ELR (cell line): ENCODE data around the gene TADA1.
"Not testable (repeated sequence)": the region's sequence is repeated elsewhere in the genome, so short reads cannot be mapped to it uniquely, and the experiment has no call there.

Experiments used
- DNase-seq: peaks from one replicate; pipeline ENCODE4 v3.0.0-alpha.2; 2015; ENCODE audit warnings: low read depth

The TADA1 gene

GRCh38 chr1:166889776-166890175 lies 13.7 kb upstream of the TADA1 start:
- DNase-seq: no peak

GRCh38 chr1:166888373-166889111 lies 12.5 kb upstream of the TADA1 start:
- no peak for DNase-seq

DNA sequence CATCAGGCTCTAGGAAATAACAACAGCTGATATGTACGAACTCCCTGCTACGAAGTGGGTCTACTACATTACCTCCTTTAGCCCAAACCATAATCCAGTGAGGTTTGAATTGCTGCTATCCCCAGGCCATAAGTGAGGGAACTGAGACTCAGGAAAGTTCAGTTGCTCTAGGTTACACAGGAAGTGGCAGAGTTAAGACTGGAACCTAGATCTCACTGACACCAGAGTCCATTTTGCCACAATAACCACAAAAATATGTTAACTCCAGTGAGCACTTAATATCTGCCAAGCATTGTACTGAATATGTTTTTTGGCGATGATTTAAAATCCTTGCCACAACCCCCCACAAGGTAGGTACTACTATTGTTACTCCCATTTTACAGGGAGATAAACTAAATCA lies 8.9 kb upstream of the TADA1 start:
- DNase-seq: no peak

GRCh38 chr1:166884040-166884642 lies 8.1 kb upstream of the TADA1 start:
- DNase-seq: peak; percentile 23

DNA sequence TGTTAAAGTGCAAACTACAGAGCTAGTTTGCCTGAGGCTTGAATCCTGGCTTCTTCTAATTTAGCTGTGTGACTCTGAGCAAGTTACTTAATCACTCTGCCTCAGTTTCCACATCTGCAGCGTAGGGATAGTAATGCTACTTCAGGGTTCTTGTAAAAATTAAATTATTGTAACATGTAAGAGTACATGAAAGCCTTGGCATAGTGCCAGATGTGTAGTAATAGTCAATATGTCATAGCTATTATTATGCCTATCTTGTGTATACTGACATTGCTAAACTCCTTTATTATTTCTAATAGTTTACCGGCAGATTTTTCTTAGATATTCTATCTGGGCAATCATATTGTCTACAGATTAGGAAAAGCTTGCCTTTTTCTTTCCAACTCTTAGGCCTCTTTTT lies 6.8 kb upstream of the TADA1 start:
- DNase-seq: no peak

DNA sequence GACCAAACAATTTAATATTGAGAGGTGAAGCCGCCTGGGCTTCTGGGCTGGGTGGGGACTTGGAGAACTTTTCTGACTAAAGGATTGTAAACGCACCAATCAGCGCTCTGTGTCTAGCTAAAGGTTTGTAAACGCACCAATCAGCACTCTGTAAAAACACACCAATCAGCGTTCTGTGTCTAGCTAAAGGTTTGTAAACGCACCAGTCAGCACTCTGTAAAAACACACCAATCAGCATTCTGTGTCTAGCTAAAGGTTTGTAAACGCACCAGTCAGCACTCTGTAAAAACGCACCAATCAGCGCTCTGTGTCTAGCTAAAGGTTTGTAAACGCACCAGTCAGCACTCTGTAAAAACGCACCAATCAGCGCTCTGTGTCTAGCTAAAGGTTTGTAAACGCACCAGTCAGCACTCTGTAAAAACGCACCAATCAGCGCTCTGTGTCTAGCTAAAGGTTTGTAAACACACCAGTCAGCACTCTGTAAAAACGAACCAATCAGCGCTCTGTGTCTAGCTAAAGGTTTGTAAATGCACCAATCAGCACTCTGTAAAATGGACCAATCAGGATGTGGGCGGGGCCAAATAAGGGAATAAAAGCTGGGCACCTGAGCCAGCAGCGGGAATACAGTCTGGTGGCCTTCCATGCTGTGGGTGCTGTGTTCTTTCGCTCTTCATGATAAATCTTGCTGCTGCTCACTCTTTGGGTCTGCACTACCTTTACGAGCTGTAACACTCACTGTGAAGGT lies 2.3 kb upstream of the TADA1 start:
- not testable (repeated sequence) for DNase-seq

- no peak for DNase-seq
Measured at GRCh38 chr1:166876540-166876838, 425 bp upstream of the TADA1 start.

DNA sequence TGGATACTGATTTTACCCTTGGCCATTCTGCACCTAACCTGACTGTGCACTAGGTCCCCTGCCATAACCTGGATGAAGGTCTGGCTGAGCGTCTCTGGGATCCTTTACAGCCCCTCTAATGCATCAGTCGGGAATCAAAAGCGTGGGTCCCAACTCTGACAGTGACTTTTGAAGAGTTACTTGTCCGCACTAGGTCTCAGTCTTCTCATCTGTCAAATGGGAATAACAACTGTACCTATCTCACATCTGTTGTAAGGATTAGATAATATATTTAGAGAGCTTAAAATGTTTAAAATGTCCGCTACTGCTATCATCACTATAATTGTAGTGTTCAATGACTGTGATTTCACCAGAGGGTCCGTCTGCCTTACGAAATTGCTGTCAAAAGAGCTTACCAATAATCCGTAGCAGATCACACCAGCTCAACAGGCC lies 746 bp downstream of the TADA1 start:
- no peak for DNase-seq

DNA sequence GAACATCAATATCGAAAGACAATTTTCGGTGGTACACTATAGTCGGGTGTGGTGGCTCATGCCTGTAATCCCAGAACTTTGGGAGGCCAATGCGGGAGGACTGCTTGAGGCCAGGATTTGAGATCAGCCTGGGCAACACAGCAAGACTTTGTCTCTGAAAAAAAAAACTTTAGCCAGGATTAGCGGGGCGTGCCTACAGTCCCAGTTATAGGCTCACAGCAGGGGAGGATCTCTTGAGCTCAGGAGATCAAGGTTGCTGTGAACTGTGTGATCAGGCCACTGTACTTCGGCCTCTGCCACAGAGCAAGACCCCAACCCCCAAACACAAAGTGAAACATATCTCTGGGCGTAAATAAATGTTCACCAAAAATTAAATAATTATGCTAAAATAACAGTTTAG lies 1.6 kb downstream of the TADA1 start:
- no peak for DNase-seq

DNA sequence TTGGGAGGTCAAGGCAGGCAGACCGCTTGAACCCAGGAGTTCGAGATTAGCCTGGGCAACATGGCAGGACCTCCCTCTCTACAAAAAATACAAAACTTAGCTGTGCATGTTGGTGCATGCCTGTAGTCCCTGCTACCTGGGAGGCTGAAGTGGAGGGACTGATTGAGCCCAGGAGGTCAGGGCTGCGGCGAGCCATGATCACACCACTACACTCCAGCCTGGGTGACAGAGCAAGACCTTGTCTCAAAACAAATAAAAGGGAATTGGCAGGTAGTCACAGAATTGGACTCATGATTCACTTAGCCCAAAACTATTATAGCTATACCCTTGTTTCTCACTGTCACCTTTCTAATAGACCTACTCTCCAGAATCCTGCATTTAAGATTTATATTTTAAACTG lies 5.5 kb downstream of the TADA1 start:
- DNase-seq: no peak

- DNase-seq: no peak
Measured at GRCh38 chr1:166869318-166870099, 6.6 kb downstream of the TADA1 start.

GRCh38 chr1:166868639-166869038 lies 7.4 kb downstream of the TADA1 start:
- DNase-seq: no peak

- DNase-seq: no peak
Measured at GRCh38 chr1:166865926-166866325, 10.1 kb downstream of the TADA1 start.

DNA sequence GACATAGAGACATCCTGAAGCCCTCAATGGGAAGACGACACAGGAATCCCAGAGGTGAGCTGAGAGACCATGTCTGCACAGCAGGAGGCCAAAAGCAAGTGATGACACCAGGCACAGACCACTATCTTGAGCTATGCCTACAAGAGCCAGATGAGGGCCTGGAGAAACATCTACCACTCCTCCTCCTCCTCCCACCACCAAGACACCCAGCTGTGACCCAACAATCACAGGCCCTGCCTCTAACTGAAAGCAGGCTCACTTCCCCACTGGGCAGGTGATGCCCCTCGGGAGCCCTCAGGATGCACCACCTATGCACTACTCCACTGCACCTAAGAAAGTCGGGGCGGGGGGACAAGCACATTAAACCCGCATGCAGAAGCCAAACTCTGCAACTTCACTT lies 16.5 kb downstream of the TADA1 start:
- no peak for DNase-seq

- no peak for DNase-seq
Measured at GRCh38 chr1:166858726-166859419, 17.2 kb downstream of the TADA1 start.

GRCh38 chr1:166857995-166858394 lies 18.1 kb downstream of the TADA1 start:
- no peak for DNase-seq

GRCh38 chr1:166855558-166855957 lies 20.5 kb downstream of the TADA1 start:
- no peak for DNase-seq

DNA sequence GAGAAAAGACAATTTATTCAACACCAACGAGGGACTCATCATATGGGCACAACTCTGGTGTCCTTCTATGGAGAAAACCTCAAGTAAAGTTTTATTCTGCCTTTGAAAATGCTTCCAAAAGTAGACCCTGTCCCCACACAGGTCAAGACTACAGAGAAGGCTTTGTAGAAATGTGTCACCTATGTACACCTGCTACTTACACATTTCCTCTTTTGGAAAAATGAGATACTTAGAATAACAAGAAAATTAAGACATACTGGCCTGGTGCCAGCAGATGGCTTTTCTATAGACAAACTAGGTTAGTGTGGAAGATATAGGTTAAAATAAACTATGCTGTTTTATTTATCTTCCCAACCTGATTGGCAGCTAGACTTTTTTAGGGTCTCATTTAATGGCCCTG lies 23.1 kb downstream of the TADA1 start:
- DNase-seq: no peak

- no peak for DNase-seq
Measured at GRCh38 chr1:166849135-166849534, 26.9 kb downstream of the TADA1 start.

GRCh38 chr1:166848193-166848592 lies 27.9 kb downstream of the TADA1 start:
- no peak for DNase-seq

GRCh38 chr1:166844791-166845190 lies 31.3 kb downstream of the TADA1 start:
- DNase-seq: no peak
